Chondrocyte (in vitro differentiated cells): Measurements from ENCODE around the gene RALGAPA2. TPM values are rescaled to one million over a fixed set of nuclear protein-coding genes. Genes with fewer than 3 reads are reported as not detected.

Experiments used
- DNase-seq: peaks from one replicate; pipeline ENCODE4 v3.0.0; 2021; ENCODE audit warnings: mixed read lengths, low spot score
- H3K27ac Mint-ChIP-seq: one replicate; pipeline ENCODE4 v1.8.0; 2021; ENCODE audit warnings: mild to moderate bottlenecking, moderate library complexity, mixed read lengths; ENCODE audit not compliant: unreplicated experiment
- H3K27me3 Mint-ChIP-seq: 2 replicates; pipeline ENCODE4 v1.8.0; 2021; ENCODE audit warnings: low read depth, mixed read lengths
- H3K36me3 Mint-ChIP-seq: 2 replicates; pipeline ENCODE4 v1.8.0; 2021; ENCODE audit warnings: low read depth, mixed read lengths
- H3K4me1 Mint-ChIP-seq: 2 replicates; pipeline ENCODE4 v1.8.0; 2021; ENCODE audit warnings: low read depth, mild to moderate bottlenecking, mixed read lengths
- H3K4me3 Mint-ChIP-seq: one replicate; pipeline ENCODE4 v1.8.0; 2021; ENCODE audit warnings: mild to moderate bottlenecking, moderate library complexity, mixed read lengths; ENCODE audit not compliant: unreplicated experiment
- H3K9me3 Mint-ChIP-seq: 2 replicates; pipeline ENCODE4 v1.8.0; 2021; ENCODE audit warnings: low read depth, mixed read lengths
- CTCF ChIP-seq: fragments of 200-600 bp; sonication (generic); IDR thresholded peaks from 2 replicates; pipeline ENCODE4 v1.5.0; 2021; ENCODE audit warnings: antibody characterized with exemption, mild to moderate bottlenecking, moderate library complexity
- total RNA-seq: library from RNA; stranded (reverse); gene quantifications from 3 replicates; pipeline ENCODE4 v1.2.1, GENCODE V29; 2021

Gene RALGAPA2
- total RNA-seq, 1 donor from 2014 or later, result 9.5 TPM

- Mint-ChIP-seq H3K4me3 (no peak overlapping the region), H3K27me3 (no peaks in the 10 kb centered on the region), H3K4me1 (no peaks in the 10 kb centered on the region), H3K36me3 (peaks cover 4% of the 10 kb centered on the region), H3K9me3 (no peaks in the 10 kb centered on the region), H3K27ac (no peak overlapping the region)
- no peak for DNase-seq
- no peak for TF ChIP-seq CTCF
Measured at GRCh38 chr20:20604907-20605306, 107.5 kb downstream of the RALGAPA2 start.

GRCh38 chr20:20604357-20604756 lies 108.1 kb downstream of the RALGAPA2 start:
- no peak for DNase-seq
- H3K4me3 Mint-ChIP-seq, result no peak overlapping the region
- H3K4me1 Mint-ChIP-seq, result no peaks in the 10 kb centered on the region
- H3K27me3 Mint-ChIP-seq, result no peaks in the 10 kb centered on the region
- H3K9me3 Mint-ChIP-seq, result no peaks in the 10 kb centered on the region
- H3K36me3 Mint-ChIP-seq, result peaks cover 4% of the 10 kb centered on the region
- TF ChIP-seq CTCF, result no peak
- no peak overlapping the region for H3K27ac Mint-ChIP-seq

- TF ChIP-seq CTCF, result no peak
- Mint-ChIP-seq H3K36me3 (peaks cover 4% of the 10 kb centered on the region), H3K4me1 (no peaks in the 10 kb centered on the region), H3K9me3 (no peaks in the 10 kb centered on the region), H3K4me3 (no peak overlapping the region), H3K27me3 (no peaks in the 10 kb centered on the region), H3K27ac (no peak overlapping the region)
- no peak for DNase-seq
Measured at GRCh38 chr20:20603339-20603990, 109.0 kb downstream of the RALGAPA2 start.

- no peak overlapping the region for H3K27ac Mint-ChIP-seq
Measured at GRCh38 chr20:20597966-20598365, 114.5 kb downstream of the RALGAPA2 start.

GRCh38 chr20:20594171-20594530 lies 118.3 kb downstream of the RALGAPA2 start:
- H3K9me3 Mint-ChIP-seq, result no peaks in the 10 kb centered on the region
- no peak overlapping the region for H3K27ac Mint-ChIP-seq
- peaks cover 7% of the 10 kb centered on the region for H3K36me3 Mint-ChIP-seq
- H3K4me1 Mint-ChIP-seq, result no peaks in the 10 kb centered on the region
- peak; percentile 74 for TF ChIP-seq CTCF
- no peak overlapping the region for H3K4me3 Mint-ChIP-seq
- H3K27me3 Mint-ChIP-seq, result no peaks in the 10 kb centered on the region
- DNase-seq, result no peak

More at GRCh38 chr20:20597966-20598365, 114.5 kb downstream of the RALGAPA2 start:
- H3K4me3 Mint-ChIP-seq, result no peak overlapping the region
- H3K27me3 Mint-ChIP-seq, result no peaks in the 10 kb centered on the region
- H3K4me1 Mint-ChIP-seq, result no peaks in the 10 kb centered on the region
- H3K9me3 Mint-ChIP-seq, result no peaks in the 10 kb centered on the region
- no peak for TF ChIP-seq CTCF
- DNase-seq, result no peak
- H3K36me3 Mint-ChIP-seq, result peaks cover 1% of the 10 kb centered on the region
